GM23338 (cell line): ENCODE data around the gene RAB7B. TPM values are rescaled to one million over a fixed set of nuclear protein-coding genes. Genes with fewer than 3 reads are reported as not detected.

Experiments
- ATAC-seq: fragments of 200-7000 bp; cut with Tn5 transposase; 3 replicates; pipeline ENCODE4 v1.9.1; 2020
- DNase-seq: peaks from one replicate; pipeline ENCODE4 v3.0.0-alpha.2; 2015; ENCODE audit warnings: low spot score
- H2AFZ ChIP-seq: fragments of 200-600 bp; sonication (generic); 2 replicates; pipeline ENCODE4 v1.8.0; 2016; ENCODE audit warnings: antibody characterized with exemption, mild to moderate bottlenecking, moderate library complexity
- H3F3A ChIP-seq: fragments of 200-600 bp; sonication (generic); replicated peaks from 2 replicates; pipeline ENCODE4 v1.8.0; 2017; ENCODE audit warnings: antibody characterized with exemption, mixed run types, low read depth
- H3K27ac ChIP-seq: fragments of 200-600 bp; sonication (generic); 2 replicates; pipeline ENCODE4 v1.6.1; 2016; ENCODE audit warnings: low read depth
- H3K27me3 ChIP-seq: fragments of 200-600 bp; sonication (generic); 2 replicates; pipeline ENCODE4 v1.8.0; 2016; ENCODE audit warnings: mild to moderate bottlenecking, mixed run types, moderate library complexity; ENCODE audit not compliant: insufficient read depth
- H3K36me3 ChIP-seq: fragments of 200-600 bp; sonication (generic); 2 replicates; pipeline ENCODE4 v1.8.0; 2016; ENCODE audit warnings: mild to moderate bottlenecking; ENCODE audit not compliant: insufficient read depth
- H3K4me1 ChIP-seq: fragments of 200-600 bp; sonication (generic); 2 replicates; pipeline ENCODE4 v1.8.0; 2016; ENCODE audit warnings: mild to moderate bottlenecking, moderate library complexity; ENCODE audit not compliant: insufficient read depth
- H3K4me2 ChIP-seq: fragments of 200-600 bp; sonication (generic); 2 replicates; pipeline ENCODE4 v1.7.1; 2017; ENCODE audit warnings: mixed run types
- H3K4me3 ChIP-seq: fragments of 200-600 bp; sonication (generic); 2 replicates; pipeline ENCODE4 v1.6.1; 2016; ENCODE audit warnings: mixed run types
- H3K79me2 ChIP-seq: fragments of 200-600 bp; sonication (generic); replicated peaks from 2 replicates; pipeline ENCODE4 v1.8.0; 2017; ENCODE audit warnings: mild to moderate bottlenecking; ENCODE audit not compliant: insufficient read depth
- H3K9me2 ChIP-seq: fragments of 200-600 bp; sonication (generic); 2 replicates; pipeline ENCODE4 v1.8.0; 2017; ENCODE audit not compliant: insufficient read depth
- H4K20me1 ChIP-seq: fragments of 200-600 bp; sonication (generic); replicated peaks from 2 replicates; pipeline ENCODE4 v1.8.0; 2017; ENCODE audit warnings: mild to moderate bottlenecking; ENCODE audit not compliant: insufficient read depth
- H3K27ac Mint-ChIP-seq: 2 replicates; pipeline ENCODE4 v1.8.0; 2020; ENCODE audit warnings: inconsistent platforms, mild to moderate bottlenecking, moderate library complexity, mixed read lengths
- H3K27me3 Mint-ChIP-seq: 3 replicates; pipeline ENCODE4 v1.8.0; 2022; ENCODE audit warnings: low read depth, mild to moderate bottlenecking, moderate library complexity, mixed read lengths, inconsistent platforms; ENCODE audit not compliant: insufficient read depth, poor library complexity
- H3K36me3 Mint-ChIP-seq: 3 replicates; pipeline ENCODE4 v1.8.0; 2021; ENCODE audit warnings: low read depth, mild to moderate bottlenecking, inconsistent platforms, moderate library complexity, mixed read lengths
- H3K4me1 Mint-ChIP-seq: 3 replicates; pipeline ENCODE4 v1.8.0; 2020; ENCODE audit warnings: mild to moderate bottlenecking, inconsistent platforms, mixed read lengths
- H3K4me3 Mint-ChIP-seq: 3 replicates; pipeline ENCODE4 v1.8.0; 2021; ENCODE audit warnings: moderate library complexity, mild to moderate bottlenecking, inconsistent platforms, mixed read lengths
- H3K9me3 Mint-ChIP-seq: 3 replicates; pipeline ENCODE4 v1.8.0; 2020; ENCODE audit warnings: moderate library complexity, mild to moderate bottlenecking, inconsistent platforms, mixed read lengths
- CREB1 ChIP-seq: fragments of 250-450 bp; sonication (Bioruptor Pico); IDR thresholded peaks from 2 replicates; pipeline ENCODE4 v1.5.0; 2020; ENCODE audit warnings: low read depth, mild to moderate bottlenecking, moderate library complexity
- ETS1 ChIP-seq: IDR thresholded peaks from 2 replicates; pipeline ENCODE4 v1.6.1; 2016; ENCODE audit warnings: antibody characterized with exemption
- EZH2 ChIP-seq: fragments of 200-600 bp; sonication (generic); IDR thresholded peaks from one replicate; pipeline ENCODE4 v1.8.0; 2017; ENCODE audit warnings: antibody characterized with exemption, mild to moderate bottlenecking, low read depth; ENCODE audit not compliant: unreplicated experiment
- EZH2phosphoT487 ChIP-seq: fragments of 200-600 bp; sonication (generic); IDR thresholded peaks from one replicate; pipeline ENCODE4 v1.8.1; 2018; ENCODE audit warnings: antibody characterized with exemption; ENCODE audit not compliant: unreplicated experiment
- JUNB ChIP-seq: IDR thresholded peaks from one replicate; pipeline ENCODE4 v1.6.1; 2016; ENCODE audit warnings: antibody characterized with exemption; ENCODE audit not compliant: unreplicated experiment
- NANOG ChIP-seq: IDR thresholded peaks from 2 replicates; pipeline ENCODE4 v1.6.1; 2016; ENCODE audit warnings: antibody characterized with exemption, borderline replicate concordance
- POLR2AphosphoS5 ChIP-seq: IDR thresholded peaks from 2 replicates; pipeline ENCODE4 v1.6.1; 2016; ENCODE audit warnings: antibody characterized with exemption, low read depth
- STAT1 ChIP-seq: IDR thresholded peaks from one replicate; pipeline ENCODE4 v1.6.1; 2016; ENCODE audit warnings: antibody characterized with exemption; ENCODE audit not compliant: unreplicated experiment
- ZNF114 ChIP-seq: fragments of 250-450 bp; sonication (Bioruptor Pico); IDR thresholded peaks from 2 replicates; pipeline ENCODE4 v1.5.0; 2020; ENCODE audit warnings: mild to moderate bottlenecking, moderate library complexity
- ZNF331 ChIP-seq: fragments of 250-450 bp; sonication (Bioruptor Pico); IDR thresholded peaks from 2 replicates; pipeline ENCODE4 v1.5.0; 2020; ENCODE audit warnings: low read depth, mild to moderate bottlenecking, moderate library complexity
- ZNF462 ChIP-seq: fragments of 250-450 bp; sonication (Bioruptor Pico); IDR thresholded peaks from 2 replicates; pipeline ENCODE4 v1.5.0; 2020; ENCODE audit warnings: mild to moderate bottlenecking, moderate library complexity
- polyA plus RNA-seq: library from polyadenylated mRNA; unstranded; fragments of >200 nt; fragmentation: Nextera tagmentation; extraction: Ambion mirVana; gene quantifications from 2 replicates; pipeline ENCODE4 v1.2.1, GENCODE V29; 2016
- total RNA-seq: library from RNA; depleted of rRNA; stranded (reverse); fragments of >200 nt; shearing (Covaris generic); gene quantifications from 2 replicates; pipeline ENCODE4 v1.2.3, GENCODE V29; 2014
- TF ChIP-seq, protein P1 (sequence below), 2 experiments: fragments of 200-600 bp in 1 of 2; sonication (generic) in 1 of 2; conservative IDR thresholded peaks; 2 replicates each; pipeline versions ENCODE4 v1.5.1 to v1.6.1; 2016 to 2017; ENCODE audit warnings: antibody characterized with exemption in 2 of 2, low read depth in 2 of 2, mild to moderate bottlenecking in 2 of 2, moderate library complexity in 1 of 2
- TF ChIP-seq, protein P2 (sequence below): IDR thresholded peaks from one replicate; pipeline ENCODE4 v1.6.1; 2018; ENCODE audit warnings: antibody characterized with exemption; ENCODE audit not compliant: unreplicated experiment

Gene RAB7B
- total and polyA plus RNA-seq, 2 experiments from 2014 or later, result not detected

- peaks cover 5% of the 10 kb centered on the region for H3K27me3 Mint-ChIP-seq
- DNase-seq, result no peak
Observed at GRCh38 chr1:206049293-206049692, 46.1 kb upstream of the RAB7B start.

More at GRCh38 chr1:206049293-206049692, 46.1 kb upstream of the RAB7B start:
- no peak overlapping the region for H3K4me3 Mint-ChIP-seq
- Histone ChIP-seq H3K36me3 (no peaks in the 10 kb centered on the region), H3K9me2 (no peaks in the 10 kb centered on the region), H4K20me1 (no peaks in the 10 kb centered on the region), H3K4me2 (no peak overlapping the region), H3K4me1 (peaks cover 11% of the 10 kb centered on the region), H2AFZ (no peak overlapping the region), H3K79me2 (no peaks in the 10 kb centered on the region), H3K27me3 (no peaks in the 10 kb centered on the region), H3K27ac (no peak overlapping the region), H3K4me3 (no peak overlapping the region), H3F3A (no peaks in the 10 kb centered on the region)
- H3K4me1 Mint-ChIP-seq, result peaks cover 7% of the 10 kb centered on the region
- peaks cover 3% of the 10 kb centered on the region; the same call in 2 of the 3 replicates for H3K9me3 Mint-ChIP-seq
- H3K27ac Mint-ChIP-seq, result no peak overlapping the region
- no peak for ATAC-seq
- H3K36me3 Mint-ChIP-seq, result peaks cover 2% of the 10 kb centered on the region; the same call in 1 of the 3 replicates
- no peak for TF ChIP-seq EZH2
- no peak for TF ChIP-seq ZNF462 (CRISPR knock-in tag)
- no peak for TF ChIP-seq NANOG
- no peak for TF ChIP-seq ETS1
- TF ChIP-seq, protein P1, sequence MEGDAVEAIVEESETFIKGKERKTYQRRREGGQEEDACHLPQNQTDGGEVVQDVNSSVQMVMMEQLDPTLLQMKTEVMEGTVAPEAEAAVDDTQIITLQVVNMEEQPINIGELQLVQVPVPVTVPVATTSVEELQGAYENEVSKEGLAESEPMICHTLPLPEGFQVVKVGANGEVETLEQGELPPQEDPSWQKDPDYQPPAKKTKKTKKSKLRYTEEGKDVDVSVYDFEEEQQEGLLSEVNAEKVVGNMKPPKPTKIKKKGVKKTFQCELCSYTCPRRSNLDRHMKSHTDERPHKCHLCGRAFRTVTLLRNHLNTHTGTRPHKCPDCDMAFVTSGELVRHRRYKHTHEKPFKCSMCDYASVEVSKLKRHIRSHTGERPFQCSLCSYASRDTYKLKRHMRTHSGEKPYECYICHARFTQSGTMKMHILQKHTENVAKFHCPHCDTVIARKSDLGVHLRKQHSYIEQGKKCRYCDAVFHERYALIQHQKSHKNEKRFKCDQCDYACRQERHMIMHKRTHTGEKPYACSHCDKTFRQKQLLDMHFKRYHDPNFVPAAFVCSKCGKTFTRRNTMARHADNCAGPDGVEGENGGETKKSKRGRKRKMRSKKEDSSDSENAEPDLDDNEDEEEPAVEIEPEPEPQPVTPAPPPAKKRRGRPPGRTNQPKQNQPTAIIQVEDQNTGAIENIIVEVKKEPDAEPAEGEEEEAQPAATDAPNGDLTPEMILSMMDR (conservative IDR thresholded peaks at IDR 0.05; ENCODE audit: low read depth in 2 of 2), result no peak
- TF ChIP-seq ZNF331 (CRISPR knock-in tag), result no peak
- no peak for TF ChIP-seq POLR2AphosphoS5
- TF ChIP-seq, protein P2, sequence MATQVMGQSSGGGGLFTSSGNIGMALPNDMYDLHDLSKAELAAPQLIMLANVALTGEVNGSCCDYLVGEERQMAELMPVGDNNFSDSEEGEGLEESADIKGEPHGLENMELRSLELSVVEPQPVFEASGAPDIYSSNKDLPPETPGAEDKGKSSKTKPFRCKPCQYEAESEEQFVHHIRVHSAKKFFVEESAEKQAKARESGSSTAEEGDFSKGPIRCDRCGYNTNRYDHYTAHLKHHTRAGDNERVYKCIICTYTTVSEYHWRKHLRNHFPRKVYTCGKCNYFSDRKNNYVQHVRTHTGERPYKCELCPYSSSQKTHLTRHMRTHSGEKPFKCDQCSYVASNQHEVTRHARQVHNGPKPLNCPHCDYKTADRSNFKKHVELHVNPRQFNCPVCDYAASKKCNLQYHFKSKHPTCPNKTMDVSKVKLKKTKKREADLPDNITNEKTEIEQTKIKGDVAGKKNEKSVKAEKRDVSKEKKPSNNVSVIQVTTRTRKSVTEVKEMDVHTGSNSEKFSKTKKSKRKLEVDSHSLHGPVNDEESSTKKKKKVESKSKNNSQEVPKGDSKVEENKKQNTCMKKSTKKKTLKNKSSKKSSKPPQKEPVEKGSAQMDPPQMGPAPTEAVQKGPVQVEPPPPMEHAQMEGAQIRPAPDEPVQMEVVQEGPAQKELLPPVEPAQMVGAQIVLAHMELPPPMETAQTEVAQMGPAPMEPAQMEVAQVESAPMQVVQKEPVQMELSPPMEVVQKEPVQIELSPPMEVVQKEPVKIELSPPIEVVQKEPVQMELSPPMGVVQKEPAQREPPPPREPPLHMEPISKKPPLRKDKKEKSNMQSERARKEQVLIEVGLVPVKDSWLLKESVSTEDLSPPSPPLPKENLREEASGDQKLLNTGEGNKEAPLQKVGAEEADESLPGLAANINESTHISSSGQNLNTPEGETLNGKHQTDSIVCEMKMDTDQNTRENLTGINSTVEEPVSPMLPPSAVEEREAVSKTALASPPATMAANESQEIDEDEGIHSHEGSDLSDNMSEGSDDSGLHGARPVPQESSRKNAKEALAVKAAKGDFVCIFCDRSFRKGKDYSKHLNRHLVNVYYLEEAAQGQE, result no peak
- no peak for TF ChIP-seq ZNF114
- TF ChIP-seq EZH2phosphoT487, result no peak
- no peak for TF ChIP-seq STAT1
- no peak for TF ChIP-seq JUNB
- no peak for TF ChIP-seq CREB1 (CRISPR knock-in tag)
